Thoracic aorta (tissue), 2 donors: ENCODE measurements around the gene GPBP1L1. TPM values are rescaled to one million over a fixed set of nuclear protein-coding genes. Genes with fewer than 3 reads are reported as not detected.

Experiments
- ATAC-seq: fragments of 150-250 bp; one replicate; pipeline ENCODE4 v1.8.0; 2017; ENCODE audit warnings: low read depth; ENCODE audit not compliant: insufficient number of reproducible peaks, low FRiP score
- DNase-seq: peaks from one replicate; pipeline ENCODE4 v3.0.0-alpha.2; 2020; ENCODE audit warnings: low spot score
- H3K27ac ChIP-seq, 2 donors: fragments of 200-600 bp; sonication (generic); 1 replicate in 1 of 2; 2 replicates in 1 of 2; pipeline ENCODE4 v1.5.1; 2016; ENCODE audit warnings: mild to moderate bottlenecking in 2 of 2, moderate library complexity in 2 of 2
- H3K27me3 ChIP-seq: fragments of 200-600 bp; sonication (generic); replicated peaks from 2 replicates; pipeline ENCODE4 v1.6.0; 2016; ENCODE audit warnings: mild to moderate bottlenecking; ENCODE audit not compliant: insufficient read depth
- H3K36me3 ChIP-seq: fragments of 200-600 bp; sonication (generic); one replicate; pipeline ENCODE4 v1.5.1; 2016
- H3K4me1 ChIP-seq, 2 donors: fragments of 200-600 bp; sonication (generic); 1 replicate in 1 of 2; 2 replicates in 1 of 2; pipeline versions ENCODE4 v1.5.1 to v1.6.0; 2016; ENCODE audit warnings: low read depth in 2 of 2, mild to moderate bottlenecking in 1 of 2; ENCODE audit not compliant: control insufficient read depth in 1 of 2
- H3K4me3 ChIP-seq: fragments of 200-600 bp; sonication (generic); 2 replicates; pipeline ENCODE4 v1.5.1; 2016; ENCODE audit warnings: mild to moderate bottlenecking
- H3K9me3 ChIP-seq: fragments of 200-600 bp; sonication (generic); 2 replicates; pipeline ENCODE4 v1.5.1; 2016
- total RNA-seq, 2 donors: library from RNA; depleted of rRNA; stranded (reverse); fragments of >200 nt; gene quantifications; one replicate each; pipeline versions ENCODE4 v1.1.0 to v1.2.3, GENCODE V29; 2016
- TF ChIP-seq, protein P1 (sequence below): fragments of 200-600 bp; sonication (generic); IDR thresholded peaks from one replicate; pipeline ENCODE4 v1.5.1; 2019; ENCODE audit warnings: antibody characterized with exemption

The GPBP1L1 gene
- total RNA-seq, 2 donors from 2014 or later = 103 to 120 TPM

DNA sequence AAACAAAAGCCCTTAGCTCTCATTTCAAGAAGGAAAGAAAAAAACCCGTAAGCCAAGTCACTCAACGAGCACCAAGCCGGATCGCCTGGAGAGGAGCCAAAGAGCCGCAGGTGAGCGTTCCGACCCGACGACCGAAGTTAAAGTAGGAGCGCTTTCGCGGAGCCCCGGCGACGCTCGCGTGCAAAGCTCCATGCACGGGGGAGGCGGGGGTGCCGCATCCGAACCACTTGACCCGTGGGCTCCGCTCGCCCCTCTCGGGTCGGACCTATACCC, 382 bp downstream of the GPBP1L1 start:
- Histone ChIP-seq H3K4me3 (peak overlapping the region; percentile 95), H3K9me3 (no peaks in the 10 kb centered on the region), H3K36me3 (no peaks in the 10 kb centered on the region), H3K27ac (peak overlapping the region; percentile 94 to 100), H3K4me1 (peaks cover 32 to 53% of the 10 kb centered on the region in 2 donors), H3K27me3 (no peaks in the 10 kb centered on the region)
- ATAC-seq (no peak), DNase-seq (no peak)
- TF ChIP-seq, protein P1, sequence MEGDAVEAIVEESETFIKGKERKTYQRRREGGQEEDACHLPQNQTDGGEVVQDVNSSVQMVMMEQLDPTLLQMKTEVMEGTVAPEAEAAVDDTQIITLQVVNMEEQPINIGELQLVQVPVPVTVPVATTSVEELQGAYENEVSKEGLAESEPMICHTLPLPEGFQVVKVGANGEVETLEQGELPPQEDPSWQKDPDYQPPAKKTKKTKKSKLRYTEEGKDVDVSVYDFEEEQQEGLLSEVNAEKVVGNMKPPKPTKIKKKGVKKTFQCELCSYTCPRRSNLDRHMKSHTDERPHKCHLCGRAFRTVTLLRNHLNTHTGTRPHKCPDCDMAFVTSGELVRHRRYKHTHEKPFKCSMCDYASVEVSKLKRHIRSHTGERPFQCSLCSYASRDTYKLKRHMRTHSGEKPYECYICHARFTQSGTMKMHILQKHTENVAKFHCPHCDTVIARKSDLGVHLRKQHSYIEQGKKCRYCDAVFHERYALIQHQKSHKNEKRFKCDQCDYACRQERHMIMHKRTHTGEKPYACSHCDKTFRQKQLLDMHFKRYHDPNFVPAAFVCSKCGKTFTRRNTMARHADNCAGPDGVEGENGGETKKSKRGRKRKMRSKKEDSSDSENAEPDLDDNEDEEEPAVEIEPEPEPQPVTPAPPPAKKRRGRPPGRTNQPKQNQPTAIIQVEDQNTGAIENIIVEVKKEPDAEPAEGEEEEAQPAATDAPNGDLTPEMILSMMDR = no peak

DNA sequence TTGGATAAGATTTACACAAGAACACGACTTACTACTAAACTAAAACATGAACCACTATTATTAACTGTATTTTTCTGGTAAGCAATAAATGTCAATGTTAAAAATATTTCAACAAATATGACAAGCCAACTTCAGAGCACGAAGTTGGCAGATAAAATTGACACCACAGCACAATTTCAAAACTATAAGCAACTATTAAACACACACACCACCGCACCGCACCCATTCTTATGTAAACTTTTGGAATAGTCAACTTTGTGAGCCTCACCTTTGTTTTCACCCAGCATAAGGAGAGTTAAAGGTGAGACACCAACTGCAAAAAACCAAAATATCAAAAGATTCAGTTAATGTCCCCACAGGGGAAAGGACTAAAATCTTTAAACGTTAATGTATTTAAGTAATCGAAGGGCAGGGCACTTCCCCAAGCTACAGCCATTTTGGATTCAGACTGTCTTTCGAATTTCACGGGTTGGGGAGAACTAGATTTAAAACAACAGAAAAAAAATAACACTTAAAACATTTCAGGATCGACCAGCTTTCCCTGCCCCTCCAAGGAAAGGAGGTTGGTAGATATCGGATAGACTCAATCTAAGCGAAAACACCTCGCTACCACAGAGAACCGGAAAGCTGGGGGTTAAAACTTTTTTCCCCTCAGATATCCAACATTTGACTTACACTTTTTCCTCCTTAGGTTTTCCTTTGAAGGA, 872 bp downstream of the GPBP1L1 start:
- DNase-seq = no peak
- no peaks in the 10 kb centered on the region for H3K9me3 ChIP-seq
- no peaks in the 10 kb centered on the region for H3K36me3 ChIP-seq
- peaks cover 37 to 58% of the 10 kb centered on the region in 2 donors for H3K4me1 ChIP-seq
- H3K27me3 ChIP-seq = no peaks in the 10 kb centered on the region
- peak overlapping the region; percentile 94 to 100 for H3K27ac ChIP-seq
- TF ChIP-seq, protein P1 = no peak
- ATAC-seq = no peak
- peak overlapping the region; percentile 95 for H3K4me3 ChIP-seq

DNA sequence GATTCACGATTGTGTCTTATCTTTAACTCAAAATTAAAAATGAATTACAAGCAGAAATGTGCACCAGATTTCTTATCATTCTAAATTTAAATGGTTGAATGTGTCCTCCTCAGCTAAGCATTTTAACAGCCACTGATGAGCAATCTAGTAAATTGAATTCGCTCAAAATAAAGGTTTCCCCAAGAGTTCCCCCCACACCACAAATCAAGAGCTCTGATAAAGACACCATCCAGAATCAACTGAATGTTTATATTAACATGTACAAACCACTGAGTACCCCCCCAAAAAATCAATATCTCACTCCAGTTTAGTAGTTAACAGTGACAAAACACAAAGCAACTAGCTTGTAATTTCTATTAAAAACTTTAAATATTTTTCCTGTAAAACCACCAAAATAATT, 1.9 kb downstream of the GPBP1L1 start:
- ATAC-seq (no peak), DNase-seq (no peak)
- no peaks in the 10 kb centered on the region for H3K27me3 ChIP-seq
- peaks cover 46 to 62% of the 10 kb centered on the region in 2 donors for H3K4me1 ChIP-seq
- peak overlapping the region; percentile 95 for H3K4me3 ChIP-seq
- no peak overlapping the region for H3K27ac ChIP-seq
- H3K36me3 ChIP-seq = no peaks in the 10 kb centered on the region
- TF ChIP-seq, protein P1 = no peak
- H3K9me3 ChIP-seq = no peaks in the 10 kb centered on the region

DNA sequence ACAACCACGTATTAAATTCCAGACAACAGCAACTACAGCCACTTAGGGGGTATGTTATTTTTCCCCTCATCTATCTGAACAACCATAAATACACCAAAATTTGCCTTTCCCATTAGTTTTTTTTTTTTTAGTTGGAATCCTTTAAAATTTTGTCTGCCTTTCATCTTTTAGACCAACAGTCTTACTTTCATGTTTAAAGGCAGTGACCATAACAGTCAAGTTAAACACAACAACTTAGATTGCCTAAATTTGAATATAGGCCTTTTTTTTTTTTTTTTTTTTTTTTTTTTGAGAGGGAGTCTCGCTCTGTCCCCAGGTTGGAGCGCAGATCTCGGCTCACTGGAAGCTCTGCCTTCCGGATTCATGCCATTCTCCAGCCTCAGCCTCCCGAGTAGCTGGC, 3.4 kb downstream of the GPBP1L1 start:
- TF ChIP-seq, protein P1 = no peak
- H3K36me3 ChIP-seq = no peaks in the 10 kb centered on the region
- H3K27ac ChIP-seq = no peak overlapping the region
- ATAC-seq (no peak), DNase-seq (no peak)
- no peaks in the 10 kb centered on the region for H3K27me3 ChIP-seq
- peaks cover 51 to 66% of the 10 kb centered on the region in 2 donors for H3K4me1 ChIP-seq
- no peaks in the 10 kb centered on the region for H3K9me3 ChIP-seq
- no peak overlapping the region for H3K4me3 ChIP-seq

DNA sequence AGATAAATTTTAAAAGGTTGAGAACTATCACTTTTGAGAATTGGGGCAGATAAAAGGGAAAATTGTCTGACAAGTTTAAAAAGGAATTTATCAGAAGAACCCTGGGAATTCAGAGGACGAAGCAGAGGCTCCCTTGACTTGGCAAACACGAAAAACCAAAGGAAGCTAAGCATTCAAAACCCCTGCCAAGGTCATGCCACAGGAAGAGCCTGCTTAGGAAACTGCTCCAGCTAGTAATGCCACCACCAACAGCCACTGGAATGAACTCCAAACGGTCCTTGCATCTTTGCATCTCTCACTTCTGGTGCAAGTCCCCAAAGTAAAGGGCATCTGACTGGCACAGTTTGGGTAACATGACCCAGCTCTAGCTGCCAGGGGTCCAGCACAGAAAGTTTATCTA, 7.2 kb downstream of the GPBP1L1 start:
- no peaks in the 10 kb centered on the region for H3K36me3 ChIP-seq
- H3K9me3 ChIP-seq = no peaks in the 10 kb centered on the region
- ATAC-seq (no peak), DNase-seq (no peak)
- peak overlapping the region; percentile 7 for H3K4me3 ChIP-seq
- no peaks in the 10 kb centered on the region for H3K27me3 ChIP-seq
- H3K27ac ChIP-seq = peak overlapping the region; percentile 26 to 31
- peaks cover 44 to 87% of the 10 kb centered on the region in 2 donors for H3K4me1 ChIP-seq
- TF ChIP-seq, protein P1 = no peak
